GDM1 (cell line): ENCODE data around the gene OR13C3.
"Not testable (repeated sequence)": the region's sequence is repeated elsewhere in the genome, so short reads cannot be mapped to it uniquely, and the experiment has no call there.

Source experiments
- DNase-seq: peaks from one replicate; lab custom pipeline; 2025; lab: John Stamatoyannopoulos, UW

OR13C3 gene

DNA sequence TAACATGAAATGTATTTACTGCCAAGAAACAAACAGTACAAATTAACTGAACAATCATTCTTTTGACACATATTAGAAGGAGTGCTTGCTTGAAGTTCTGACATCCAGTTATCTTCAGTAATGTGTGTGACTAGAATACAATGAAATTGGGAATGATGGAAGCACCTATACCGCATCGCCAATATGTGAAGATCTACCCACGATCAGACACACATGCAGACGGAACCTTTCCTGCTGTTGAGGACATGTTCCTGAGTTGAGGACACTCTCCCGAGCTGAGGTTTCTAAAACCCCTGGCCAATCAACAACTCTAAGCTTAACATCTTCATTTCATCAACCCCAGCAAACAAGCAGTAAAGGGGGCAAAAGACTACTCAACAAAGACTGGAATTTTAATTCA, at the start of gene OR13C3:
Gene OR13C3 (minus strand): TSS at position 101 of the 400 bp plus-strand sequence. CDS start 133 bp downstream, outside the sequence.
- no peak for DNase-seq

GRCh38 chr9:104580562-104580961, 43.9 kb upstream of the OR13C3 start:
- no peak for DNase-seq

DNA sequence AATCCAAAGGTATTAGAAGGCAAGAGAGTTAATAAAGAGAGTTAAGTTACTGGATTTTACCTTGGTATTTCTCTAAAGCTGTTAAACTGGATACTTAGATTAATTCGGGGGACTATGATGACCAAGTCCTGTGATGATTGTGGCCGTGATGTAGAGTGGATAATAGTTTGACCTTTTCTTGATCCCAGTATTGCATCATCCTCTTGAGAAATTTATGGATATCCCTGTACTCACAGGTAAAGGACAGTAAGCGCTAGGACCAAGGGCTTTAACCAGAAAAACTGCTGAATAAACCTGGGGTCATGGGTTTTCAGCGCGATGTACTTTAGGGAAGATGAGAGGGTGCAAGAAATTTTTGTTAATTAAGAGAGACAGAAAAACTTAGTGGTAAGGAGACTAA, 40.6 kb upstream of the OR13C3 start:
- DNase-seq = no peak

DNA sequence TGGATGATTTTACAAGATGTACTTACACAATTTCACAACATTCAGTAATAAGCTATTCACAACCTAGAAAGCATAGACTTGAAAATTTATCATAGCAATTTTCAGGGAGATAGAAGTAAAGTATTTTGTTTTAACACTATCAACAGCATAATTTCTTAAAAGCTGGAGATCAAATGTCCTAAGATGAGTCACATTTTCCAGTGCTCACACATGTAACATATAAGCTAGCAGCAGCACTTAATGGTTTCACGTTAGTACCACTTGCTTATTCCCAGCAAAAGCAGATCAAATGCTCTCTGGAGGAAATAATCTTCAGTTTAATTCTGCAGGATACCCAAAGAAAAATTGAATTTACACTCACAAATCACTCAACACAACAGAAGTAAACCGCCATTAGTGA, 38.8 kb upstream of the OR13C3 start:
- DNase-seq = no peak

GRCh38 chr9:104572612-104573011, 36.0 kb upstream of the OR13C3 start:
- DNase-seq = no peak

DNA sequence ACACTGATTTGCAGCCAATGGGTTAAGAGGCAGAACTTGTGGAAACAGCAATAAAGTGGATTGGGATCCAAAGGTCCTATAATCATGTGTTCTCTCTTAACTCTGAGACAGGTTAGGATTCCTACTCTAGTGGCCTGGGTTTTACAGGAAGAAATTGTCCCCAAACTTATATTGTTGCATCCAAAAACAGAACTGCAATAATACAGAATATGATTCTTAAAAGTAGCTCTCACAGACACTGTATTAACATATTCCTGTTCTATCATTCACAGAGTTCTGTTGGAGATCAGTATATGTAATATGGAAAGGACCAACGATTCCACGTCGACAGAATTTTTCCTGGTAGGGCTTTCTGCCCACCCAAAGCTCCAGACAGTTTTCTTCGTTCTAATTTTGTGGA, 32.2 kb upstream of the OR13C3 start, which contains the start of gene OR13C8:
Gene OR13C8 (plus strand): TSS at position 301 of the 400 bp plus-strand sequence. CDS start 0 bp downstream, at position 301.
- no peak for DNase-seq

GRCh38 chr9:104564358-104564757, 27.7 kb upstream of the OR13C3 start:
- no peak for DNase-seq

DNA sequence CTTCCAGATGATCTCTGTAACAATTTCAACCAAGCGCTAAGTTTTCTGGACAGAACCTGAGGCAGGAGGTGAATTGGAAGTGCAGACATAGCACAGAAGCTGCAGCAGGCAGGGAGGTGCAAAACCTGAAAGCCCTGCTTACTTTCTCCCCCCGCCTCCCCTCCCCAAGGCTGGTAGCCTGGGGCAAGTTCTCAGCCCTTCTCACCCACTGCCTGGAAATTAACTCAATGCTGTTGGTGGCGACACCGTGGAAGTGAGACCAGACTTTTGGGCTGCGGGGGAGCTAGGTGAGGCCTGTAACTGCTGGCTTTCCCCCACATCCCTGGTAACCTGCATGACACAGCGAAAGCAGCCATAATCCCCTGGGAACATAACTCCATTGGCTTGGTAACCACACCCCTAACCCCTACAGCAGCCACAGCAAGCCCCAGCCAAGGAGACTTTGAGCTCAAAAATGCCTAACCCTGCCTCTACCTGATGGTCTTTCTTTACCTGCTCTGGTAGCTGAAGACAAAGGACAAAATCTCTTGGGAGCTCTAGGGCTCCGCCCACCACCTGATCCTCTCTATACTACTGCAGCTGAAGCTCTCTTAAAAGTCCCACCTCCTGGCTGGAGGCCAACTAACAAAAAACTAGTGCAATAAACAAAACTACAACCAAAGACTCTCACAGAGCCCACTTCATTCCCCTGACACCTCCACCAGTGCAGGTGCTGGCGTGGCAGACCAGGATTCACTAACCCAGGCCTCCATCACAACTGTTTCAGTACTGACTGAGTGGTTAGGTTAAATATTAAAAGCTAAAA, 20.4 kb upstream of the OR13C3 start:
- no peak for DNase-seq

GRCh38 chr9:104555521-104555920, 18.9 kb upstream of the OR13C3 start:
- DNase-seq = no peak

DNA sequence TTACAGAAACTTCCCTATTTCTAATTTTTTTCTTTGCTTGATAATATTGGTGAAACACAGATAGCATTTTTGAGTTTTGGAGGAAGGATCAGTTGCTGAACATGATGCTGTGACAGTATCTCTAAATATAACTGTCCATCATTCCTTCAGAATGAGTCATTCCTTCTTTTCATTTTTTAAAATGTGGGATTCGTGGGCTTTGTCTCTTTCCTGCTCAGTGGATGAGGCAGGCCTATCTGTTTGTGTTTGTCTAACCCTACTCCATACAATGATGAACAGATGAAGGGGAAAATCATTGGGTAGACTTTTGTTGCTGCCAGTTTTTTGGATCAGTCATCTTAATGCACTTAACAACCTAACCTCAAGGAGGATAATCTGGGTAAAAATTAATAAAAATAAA, 16.6 kb upstream of the OR13C3 start:
- no peak for DNase-seq

DNA sequence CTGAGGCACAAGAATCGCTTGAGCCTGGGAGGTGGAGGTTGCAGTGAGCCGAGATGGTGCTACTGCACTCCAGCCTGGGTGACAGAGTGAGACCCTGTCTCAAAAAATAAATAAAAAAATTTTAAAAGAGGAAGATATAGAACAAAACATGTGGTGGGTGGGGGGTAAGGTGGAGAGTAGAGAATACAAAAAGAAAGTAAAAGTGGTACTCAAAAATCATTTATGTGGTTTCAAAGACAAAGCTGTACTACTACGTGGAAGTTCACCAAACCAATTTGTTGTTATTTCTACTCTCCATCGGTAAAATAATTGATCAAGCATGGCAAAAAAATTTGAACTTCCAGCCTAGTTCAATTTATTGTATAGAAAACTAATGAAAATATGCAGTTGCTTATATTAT, 8.0 kb upstream of the OR13C3 start:
- DNase-seq = no peak

GRCh38 chr9:104539275-104539674, 2.6 kb upstream of the OR13C3 start:
- DNase-seq = no peak

- no peak for DNase-seq
Measured at GRCh38 chr9:104527109-104527508, 9.5 kb downstream of the OR13C3 start, which contains the start of gene OR13C4. OR13C4 (minus strand) TSS chr9:104527209; CDS start chr9:104527209, 0 bp downstream.

- DNase-seq = not testable (repeated sequence)
Measured at GRCh38 chr9:104520241-104520640, 16.4 kb downstream of the OR13C3 start.

- DNase-seq = no peak
Measured at GRCh38 chr9:104514901-104515300, 21.8 kb downstream of the OR13C3 start.

GRCh38 chr9:104506565-104506964, 30.1 kb downstream of the OR13C3 start:
- no peak for DNase-seq

GRCh38 chr9:104503963-104504362, 32.7 kb downstream of the OR13C3 start, which contains the start of gene OR13F1:
OR13F1 (plus strand) TSS chr9:104504263; CDS start chr9:104504263, 0 bp downstream.
- DNase-seq = no peak

- DNase-seq = no peak
Measured at GRCh38 chr9:104503440-104503839, 33.2 kb downstream of the OR13C3 start.

DNA sequence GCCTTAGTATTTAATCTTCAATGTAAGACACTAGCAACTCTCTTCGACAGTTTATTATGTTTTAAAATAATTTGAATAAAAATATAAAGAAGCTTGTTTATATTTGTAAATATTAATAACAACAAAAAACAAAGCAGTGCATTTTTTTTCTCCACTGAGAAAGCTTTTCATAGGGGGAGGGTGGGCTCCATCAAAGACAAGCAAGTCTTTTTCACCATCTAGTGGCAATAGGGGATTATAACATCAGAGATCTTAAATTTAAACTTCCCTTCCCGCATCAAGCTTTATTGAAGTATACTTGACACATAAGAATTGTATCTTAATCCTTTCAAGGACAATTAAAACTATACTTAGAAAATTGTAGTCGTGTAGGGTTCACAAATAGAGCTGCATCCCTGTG, 41.8 kb downstream of the OR13C3 start:
- DNase-seq = no peak
